ENCODE results near the gene ZBTB21.

- TF ChIP-seq CTCF (IDR thresholded peaks at IDR 0.05) (no peak), POLR2A (IDR thresholded peaks at IDR 0.05) (no peak)
Measured at GRCh38 chr21:41992576-41992975, 17.6 kb downstream of the ZBTB21 start.
